HEK293 (cell line): ENCODE measurements around the gene SRSF2.

ENCODE experiments used
- ATF2 ChIP-seq: fragments of 450-650 bp; formaldehyde crosslinking; IDR thresholded peaks from 2 replicates; pipeline ENCODE4 v1.5.1; 2016; ENCODE audit warnings: missing biosample characterization, missing genetic modification characterization, low read depth
- PATZ1 ChIP-seq: fragments of 450-650 bp; formaldehyde crosslinking; IDR thresholded peaks from 2 replicates; pipeline ENCODE4 v1.5.1; 2016; ENCODE audit warnings: missing biosample characterization, missing genetic modification characterization
- ZEB2 ChIP-seq: fragments of 450-650 bp; formaldehyde crosslinking; IDR thresholded peaks from 2 replicates; pipeline ENCODE4 v1.5.1; 2016; ENCODE audit warnings: missing biosample characterization, missing genetic modification characterization
- ZNF350 ChIP-seq: fragments of 450-650 bp; formaldehyde crosslinking; IDR thresholded peaks from 2 replicates; pipeline ENCODE4 v1.5.0; 2017; ENCODE audit warnings: missing biosample characterization, mild to moderate bottlenecking, missing genetic modification characterization
- ZNF416 ChIP-seq: fragments of 450-650 bp; formaldehyde crosslinking; IDR thresholded peaks from 2 replicates; pipeline ENCODE4 v1.5.1; 2016; ENCODE audit warnings: missing biosample characterization, missing genetic modification characterization
- ZNF521 ChIP-seq: fragments of 450-650 bp; formaldehyde crosslinking; IDR thresholded peaks from 2 replicates; pipeline ENCODE4 v1.5.1; 2017; ENCODE audit warnings: missing biosample characterization, mild to moderate bottlenecking, missing genetic modification characterization
- ZSCAN30 ChIP-seq: fragments of 450-650 bp; IDR thresholded peaks from 2 replicates; pipeline ENCODE4 v1.5.1; 2018; ENCODE audit warnings: missing biosample characterization, mild to moderate bottlenecking, missing genetic modification characterization, moderate library complexity

- TF ChIP-seq ZNF350 (tag by site-specific recombination) = no peak
- no peak for TF ChIP-seq PATZ1 (tag by site-specific recombination)
- TF ChIP-seq ZNF521 (tag by site-specific recombination) = no peak
- TF ChIP-seq ZSCAN30 (tag by site-specific recombination) = no peak
- no peak for TF ChIP-seq ATF2
- no peak for TF ChIP-seq ZEB2 (tag by site-specific recombination)
- TF ChIP-seq ZNF416 (tag by site-specific recombination) = no peak
Measured at GRCh38 chr17:76740329-76741118, 3.4 kb upstream of the SRSF2 start.
